RKO (cell line): ENCODE results near the gene KCNT1.

Experiments
- DNase-seq: peaks from one replicate; pipeline ENCODE4 v3.0.0-alpha.2; 2016; ENCODE audit warnings: low spot score

Gene KCNT1

DNA sequence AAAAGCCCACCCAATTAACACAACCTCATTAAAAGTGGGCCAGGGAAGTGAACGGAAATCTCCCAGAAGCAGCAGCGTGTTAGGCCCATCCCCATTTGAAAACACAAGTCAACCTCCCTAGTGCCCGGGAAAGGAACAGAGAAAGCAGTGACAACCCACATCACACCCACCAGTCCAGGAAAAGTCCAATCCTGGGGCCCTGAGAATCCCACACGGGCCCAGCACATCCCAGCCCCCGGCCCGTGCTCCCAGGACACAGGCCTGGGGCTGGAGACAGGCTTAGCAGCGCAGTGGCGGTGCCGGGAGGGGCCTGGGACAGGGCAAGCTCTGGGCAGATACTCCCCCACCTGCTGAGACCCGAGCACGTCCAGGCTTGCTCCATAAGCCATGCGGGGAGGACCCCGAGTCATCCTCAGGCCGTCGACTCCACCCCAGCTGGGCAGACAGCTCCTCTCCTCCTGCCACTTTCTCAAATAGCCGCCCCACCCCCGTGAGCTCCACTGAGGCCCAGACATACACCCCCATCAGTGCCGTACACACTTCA, 101.0 kb downstream of the KCNT1 start:
- no peak for DNase-seq

DNA sequence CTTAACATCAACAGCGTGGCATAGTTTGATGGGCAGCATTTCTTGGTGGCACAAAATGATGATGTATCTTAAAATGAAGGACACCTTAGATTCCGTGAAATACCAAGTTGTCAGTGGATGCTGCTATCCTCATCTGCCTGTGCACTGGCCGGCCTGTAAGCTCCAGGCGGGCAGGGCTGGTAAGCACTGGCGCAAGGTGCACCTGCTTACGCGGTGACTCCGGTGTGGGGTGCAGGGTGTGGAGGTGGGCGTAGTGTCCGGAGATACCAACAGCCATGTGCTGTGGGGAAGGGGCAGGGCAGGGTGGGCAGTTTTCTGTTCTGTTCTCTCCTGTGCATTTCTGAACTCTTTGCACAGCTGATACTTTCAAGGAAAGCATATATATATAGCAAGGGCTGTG, 101.5 kb downstream of the KCNT1 start:
- no peak for DNase-seq

DNA sequence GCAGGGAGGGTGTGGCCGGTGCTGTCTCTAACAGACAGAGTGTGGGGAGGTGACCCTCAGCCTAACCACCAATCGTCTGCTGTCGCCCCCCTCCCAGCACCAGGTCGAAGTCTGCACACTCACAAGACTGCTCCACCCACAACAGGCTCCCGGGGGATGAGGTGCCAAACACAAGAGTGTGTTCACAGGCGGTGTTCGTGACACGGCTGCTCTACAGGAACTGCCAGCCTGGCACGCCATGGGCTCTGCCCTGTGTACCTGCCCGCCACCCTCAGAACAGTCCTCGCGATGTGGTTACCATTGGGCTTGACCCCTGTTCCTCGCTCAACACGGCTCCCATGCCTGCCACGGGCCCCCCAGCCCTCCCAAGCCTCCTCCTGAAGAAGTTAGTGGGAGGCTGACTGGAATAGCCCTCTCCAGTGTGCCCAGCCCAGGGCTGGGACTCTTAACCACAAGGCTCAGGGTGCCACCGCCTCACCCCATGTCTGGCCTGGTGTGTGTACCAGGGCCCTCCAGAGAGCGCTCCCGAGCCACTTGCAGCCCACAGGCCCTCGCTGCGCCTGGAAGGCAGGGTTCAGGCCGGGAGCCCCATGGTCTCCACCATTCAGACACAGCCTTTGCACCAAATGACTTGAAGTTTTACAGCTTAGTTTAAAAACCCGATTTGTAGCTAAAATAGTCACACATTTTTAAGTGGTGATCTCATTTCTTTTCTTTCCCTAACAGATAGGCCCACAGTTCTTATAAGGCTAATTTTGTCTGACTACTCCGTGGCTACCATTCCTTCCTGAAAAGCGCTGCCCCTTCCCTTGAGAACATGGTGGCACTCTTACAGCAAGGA, 102.8 kb downstream of the KCNT1 start:
- no peak for DNase-seq

DNA sequence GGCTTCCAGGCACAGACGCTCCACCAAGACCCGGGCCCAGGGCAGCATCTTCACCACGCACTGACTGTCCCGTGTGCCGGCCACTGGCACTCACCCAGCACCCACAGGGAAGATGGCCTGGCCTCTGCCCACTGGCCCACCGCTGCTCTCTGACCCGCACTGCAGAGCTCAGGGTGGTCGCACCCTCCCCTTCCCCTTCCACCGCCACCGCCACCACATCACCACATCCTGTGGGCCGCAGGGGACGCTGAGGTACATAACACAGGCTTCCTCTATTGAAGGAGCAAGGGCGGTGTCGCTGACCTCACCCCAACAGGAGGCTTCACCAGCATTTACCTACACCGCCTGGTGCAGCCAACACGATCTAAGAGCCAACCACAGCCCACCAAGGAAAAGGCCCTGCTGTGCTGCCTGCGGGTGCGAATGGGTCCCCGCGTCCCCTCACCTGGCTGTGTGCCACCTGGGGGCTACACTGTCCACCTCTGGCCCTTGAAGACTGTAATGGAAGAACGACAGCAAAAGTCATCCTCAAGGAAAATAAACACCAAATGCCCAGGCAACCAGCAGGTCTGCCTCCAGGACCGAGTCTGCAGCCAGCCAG, 103.5 kb downstream of the KCNT1 start:
- DNase-seq, result no peak

DNA sequence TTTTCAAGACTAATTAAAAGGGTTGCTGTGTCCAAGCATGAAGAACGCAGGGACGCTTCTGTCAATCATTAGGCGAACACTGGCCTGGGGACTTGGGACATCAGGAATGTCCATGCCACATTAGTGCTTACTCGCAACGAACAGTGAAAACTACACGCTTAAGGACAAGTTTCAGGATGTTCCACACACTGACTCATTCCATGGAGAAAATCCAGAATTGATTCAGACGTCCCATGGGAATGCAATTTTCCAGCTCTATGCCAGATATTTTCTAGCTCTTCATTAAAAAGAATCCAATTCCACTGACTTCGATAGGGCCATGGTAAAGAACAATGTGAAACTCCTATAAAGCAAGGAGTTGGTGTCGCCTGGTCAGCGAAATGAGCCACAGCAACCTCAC, 107.2 kb downstream of the KCNT1 start:
- DNase-seq, result no peak

DNA sequence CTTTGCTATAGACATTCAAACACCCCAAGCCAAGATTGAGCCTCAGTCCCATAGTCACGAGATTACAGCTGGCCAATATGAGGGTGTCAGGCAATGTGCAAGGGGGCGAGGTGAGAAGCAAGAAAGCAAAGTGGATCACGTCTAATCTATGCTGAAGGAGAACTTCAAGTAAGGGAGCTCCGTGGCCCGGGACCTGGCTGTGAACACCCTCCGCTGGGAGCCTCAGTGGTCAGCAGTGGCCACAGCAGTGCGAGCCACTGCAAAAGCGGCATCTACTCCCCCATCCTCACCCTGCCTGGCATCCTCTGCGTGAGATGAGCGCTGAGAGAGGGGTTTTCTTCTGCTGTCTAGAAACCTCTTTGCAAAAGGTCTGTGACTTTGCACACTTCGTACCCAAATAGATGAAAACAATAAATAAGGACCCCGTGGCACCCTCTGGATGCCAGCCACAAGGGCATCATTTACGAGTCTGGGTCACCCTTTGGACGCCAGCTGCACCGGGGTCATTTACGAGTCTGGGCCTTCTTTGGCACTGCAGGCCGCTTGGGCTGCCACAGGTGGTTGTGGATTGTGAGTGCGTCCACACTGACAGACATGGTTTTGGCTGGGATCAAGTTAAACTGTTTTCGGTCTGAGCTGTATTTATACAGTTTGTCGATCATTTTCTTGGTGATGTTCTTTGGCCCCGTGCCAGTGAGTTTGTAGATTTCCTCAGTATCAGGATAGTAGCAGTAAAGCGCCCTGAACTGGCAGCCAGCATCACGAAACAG, 109.0 kb downstream of the KCNT1 start:
- no peak for DNase-seq

DNA sequence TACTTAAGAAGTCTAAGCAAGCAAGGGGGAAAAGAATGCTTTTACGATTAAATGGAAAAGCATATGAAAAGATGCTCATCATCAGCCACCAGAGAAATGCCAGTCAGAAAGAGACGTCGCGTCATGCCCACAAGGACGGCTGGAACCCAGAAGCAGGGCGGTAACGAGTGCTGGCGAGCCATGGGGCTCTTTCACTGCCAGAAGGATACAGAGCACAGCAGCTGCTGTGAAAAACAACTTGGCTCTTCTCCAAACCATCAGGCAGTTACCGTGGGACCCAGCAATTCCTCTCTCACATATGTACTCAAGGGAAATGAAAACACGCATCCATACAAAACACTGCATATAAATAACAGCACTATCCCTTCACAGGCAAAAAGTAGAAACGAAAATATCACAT, 109.8 kb downstream of the KCNT1 start:
- no peak for DNase-seq

DNA sequence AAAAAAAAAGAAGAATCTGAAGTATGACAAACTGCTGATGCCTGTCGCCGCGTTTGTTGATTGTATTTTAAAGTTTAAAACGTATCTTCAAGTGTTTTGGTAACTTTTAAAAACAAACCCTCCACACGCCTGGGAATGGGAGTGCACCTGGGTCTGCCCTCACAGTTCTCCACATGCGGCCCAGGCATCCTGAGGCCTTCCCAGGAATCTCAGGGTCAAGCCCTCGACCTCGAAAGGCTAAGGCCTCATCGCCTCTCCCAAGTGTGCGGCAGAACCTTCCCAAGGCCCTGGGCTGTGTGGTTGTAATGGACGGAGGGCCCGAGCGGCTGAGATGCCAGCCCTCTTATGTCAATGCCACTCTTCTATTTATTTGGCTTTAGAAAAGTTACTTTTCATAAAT, 111.0 kb downstream of the KCNT1 start:
- no peak for DNase-seq

DNA sequence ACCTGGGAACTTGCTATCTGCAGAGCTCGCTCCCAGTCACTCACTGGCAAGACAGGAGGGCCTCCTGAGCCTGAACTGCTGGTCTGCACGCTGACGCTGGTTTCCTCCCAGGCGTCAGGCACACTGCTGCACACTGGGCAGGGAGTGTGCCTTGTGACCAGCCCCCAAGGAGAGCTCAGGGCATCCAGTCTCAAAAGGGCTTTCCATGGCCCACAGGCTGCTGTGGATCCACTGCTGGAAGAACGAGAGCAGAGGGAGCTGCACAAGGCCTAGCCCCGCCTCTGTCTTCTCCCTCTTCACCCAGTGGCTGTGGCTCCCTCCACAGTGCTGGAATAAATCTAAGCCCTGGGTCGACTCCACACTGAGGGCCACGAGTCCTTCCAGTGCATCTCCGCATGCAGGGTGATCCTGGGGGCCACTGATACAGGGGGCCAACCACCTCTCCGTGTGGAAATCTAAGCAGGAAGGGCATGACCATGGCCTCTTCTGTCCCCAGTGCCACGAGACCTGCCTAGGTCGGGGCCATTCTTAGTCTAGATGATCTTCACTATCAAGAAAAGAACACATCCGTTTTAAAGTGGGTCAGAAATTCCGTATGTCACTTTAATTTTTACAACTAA, 111.8 kb downstream of the KCNT1 start:
- DNase-seq, result no peak

DNA sequence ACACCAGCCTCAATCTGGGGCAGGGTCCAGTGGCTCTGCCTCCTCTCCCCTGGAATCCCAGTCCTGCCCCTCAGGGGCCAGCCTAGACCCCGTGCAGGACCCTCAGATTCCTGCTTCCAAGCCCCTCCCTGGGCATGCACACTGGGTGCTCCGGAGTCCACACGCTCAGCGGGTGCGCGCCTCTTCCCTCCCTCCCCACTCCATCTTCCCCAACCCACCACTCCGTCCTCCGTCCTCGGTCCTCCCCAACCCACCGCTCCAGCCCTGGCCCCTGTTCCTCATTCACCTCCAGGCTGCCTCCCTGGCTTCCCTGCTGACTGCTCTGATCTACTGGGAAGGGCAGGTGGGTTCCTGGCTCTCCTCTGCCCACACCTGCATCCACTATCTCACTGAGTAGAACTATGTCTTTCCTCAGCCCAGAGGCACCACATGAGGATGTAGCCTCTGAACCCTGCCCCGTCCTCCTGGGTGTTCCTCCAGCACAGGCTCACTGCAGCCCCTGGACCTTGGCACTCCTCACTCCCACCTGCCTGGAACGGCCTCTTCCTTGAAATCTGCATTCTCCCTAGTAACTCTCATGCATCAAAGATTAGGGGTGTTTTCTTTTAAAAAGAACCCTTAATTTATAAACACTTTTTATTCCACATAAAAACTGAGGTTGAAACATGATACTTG, 112.6 kb downstream of the KCNT1 start:
- no peak for DNase-seq

DNA sequence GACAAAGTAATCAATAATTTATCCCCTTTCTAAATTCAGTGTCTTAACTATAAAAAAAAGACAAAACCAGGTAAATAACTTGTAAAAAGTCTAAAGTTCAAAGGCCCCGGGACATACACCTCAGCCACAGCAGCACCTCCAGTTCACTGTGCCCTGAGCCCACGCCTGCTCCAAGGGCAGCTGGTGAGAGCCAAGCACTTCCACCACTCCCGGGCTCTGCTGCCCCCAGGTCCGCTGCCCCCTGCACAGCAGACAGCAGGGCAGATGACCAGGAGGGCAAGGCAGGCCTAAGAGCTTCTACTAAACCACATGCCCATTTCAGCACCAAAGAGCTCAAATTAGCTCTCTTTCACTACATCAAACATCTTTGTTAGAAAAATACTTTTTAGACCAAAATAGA, 113.4 kb downstream of the KCNT1 start:
- DNase-seq, result no peak

DNA sequence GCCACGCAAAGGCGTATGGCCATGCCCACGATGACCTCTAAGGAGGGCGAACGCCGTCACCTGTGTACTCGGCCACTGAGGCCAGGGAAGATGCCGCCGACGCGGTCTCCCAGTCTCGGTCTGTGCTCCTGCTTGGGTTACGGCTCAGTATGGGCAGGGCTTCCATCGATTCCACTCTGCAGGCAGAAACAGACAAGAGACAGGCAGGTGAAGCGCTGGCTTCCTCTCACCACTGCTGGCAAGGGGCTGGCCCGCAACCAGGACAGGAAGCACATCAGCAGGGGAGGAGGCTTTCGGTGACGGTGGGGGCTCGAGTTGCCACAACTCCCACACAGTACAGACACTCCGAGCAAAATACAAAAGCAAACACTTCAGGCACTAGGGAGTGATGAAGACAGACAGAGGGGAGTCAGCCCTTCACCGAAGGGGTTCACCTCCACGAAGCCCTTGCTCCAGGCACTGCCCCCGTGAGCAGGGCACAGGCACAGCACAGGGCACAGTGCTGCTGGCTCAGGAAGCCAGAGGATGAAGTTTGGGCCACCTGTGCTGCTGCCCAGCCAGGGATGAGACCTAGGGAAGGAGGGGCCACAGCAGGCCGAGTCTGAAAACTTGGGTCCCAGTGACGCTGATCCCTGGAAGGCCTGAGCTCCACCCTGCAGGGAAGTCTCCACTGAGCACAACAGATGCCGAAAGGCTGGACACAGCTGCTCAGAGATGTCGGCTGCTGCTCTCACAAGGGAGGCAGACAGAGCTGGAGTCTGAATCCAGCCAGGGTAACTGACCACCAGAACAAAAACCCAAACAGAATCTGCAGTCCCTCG, 114.1 kb downstream of the KCNT1 start:
- DNase-seq, result no peak

DNA sequence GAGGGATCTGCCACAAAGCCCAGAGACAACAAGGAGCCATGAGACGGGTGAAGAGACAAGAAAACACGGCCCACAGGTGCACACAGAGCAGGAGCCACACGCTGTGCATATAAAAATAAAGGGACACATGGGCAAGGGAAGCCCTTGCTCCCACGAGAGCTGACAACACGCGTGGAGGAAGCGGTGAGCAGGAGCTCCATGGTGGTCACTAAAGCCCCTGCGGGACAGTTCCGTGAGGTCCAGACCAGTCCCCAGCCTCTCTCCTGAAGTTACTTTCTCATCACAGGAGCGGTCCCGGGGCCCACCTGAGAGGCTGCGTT, 114.6 kb downstream of the KCNT1 start:
- no peak for DNase-seq

DNA sequence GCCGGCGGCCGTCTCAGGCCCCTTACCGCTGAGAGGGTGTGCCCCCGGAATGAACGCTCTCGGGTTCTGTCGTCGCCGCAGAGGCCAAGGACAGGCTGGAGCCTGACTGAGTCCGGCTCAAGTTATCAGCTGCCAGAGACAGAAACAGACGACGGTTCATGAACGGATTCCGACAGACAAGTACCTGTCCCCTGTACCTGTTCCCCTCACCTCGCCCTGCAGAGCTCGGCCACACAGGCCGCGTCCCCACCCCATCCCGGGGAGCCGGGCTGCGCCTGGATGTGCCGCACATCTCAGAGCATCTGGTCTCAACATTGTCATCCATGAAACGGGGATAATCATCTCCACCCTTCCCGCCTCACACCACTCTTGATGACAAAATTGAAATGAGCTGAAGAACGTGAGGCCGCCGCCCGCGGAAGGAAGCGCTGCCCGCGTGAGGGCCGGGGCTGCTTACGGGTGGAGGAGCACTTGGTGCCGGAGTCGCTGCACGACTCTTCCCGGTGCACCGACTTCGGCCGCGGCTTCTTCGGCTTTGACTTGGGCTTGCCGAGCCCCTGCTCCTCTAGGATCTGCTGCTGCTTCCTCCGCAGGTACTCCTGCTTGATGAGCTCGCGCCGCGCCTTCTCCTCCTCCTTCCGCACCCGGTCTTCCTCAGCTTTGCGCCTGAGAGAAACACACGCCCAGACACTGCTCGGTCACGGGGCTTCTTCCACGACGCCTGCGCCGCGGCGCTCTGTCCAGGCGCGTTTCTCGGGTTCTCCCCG, 116.1 kb downstream of the KCNT1 start:
- no peak for DNase-seq

DNA sequence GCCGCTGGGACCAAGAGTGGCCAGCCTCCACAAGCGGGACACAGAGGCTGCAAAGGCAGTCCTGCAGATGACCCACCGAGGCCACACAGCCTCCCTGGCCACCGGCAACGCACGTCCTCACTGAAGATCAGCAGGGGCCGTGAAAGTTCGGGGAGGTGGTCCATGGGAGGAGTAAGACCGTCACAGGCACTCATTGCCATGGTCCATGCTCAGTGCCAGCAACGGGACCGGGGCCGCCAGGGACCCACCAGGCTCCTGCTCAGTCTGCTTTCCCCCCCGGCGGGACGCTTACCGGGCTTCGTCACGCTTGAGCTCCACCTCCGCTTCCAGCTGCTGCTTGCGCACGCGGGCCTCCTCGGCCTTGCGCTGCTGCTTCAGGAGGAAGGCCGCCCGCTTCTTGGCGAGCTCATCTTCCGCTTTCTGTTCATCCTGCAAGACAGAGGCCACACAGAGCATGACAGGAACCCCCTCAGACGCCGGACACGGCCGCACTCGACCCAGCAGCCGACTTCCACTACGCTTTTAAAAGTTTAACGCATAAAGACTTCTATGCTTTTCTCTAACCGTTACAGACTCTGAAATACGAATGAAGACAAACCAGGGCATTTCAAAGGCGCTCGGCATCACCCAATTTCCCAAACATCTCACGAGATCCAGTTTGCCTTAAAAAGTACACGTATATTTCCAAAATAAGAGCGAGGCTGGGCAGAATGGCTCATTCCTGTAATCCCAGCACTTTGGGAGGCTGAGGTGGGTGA, 116.9 kb downstream of the KCNT1 start:
- DNase-seq, result no peak

DNA sequence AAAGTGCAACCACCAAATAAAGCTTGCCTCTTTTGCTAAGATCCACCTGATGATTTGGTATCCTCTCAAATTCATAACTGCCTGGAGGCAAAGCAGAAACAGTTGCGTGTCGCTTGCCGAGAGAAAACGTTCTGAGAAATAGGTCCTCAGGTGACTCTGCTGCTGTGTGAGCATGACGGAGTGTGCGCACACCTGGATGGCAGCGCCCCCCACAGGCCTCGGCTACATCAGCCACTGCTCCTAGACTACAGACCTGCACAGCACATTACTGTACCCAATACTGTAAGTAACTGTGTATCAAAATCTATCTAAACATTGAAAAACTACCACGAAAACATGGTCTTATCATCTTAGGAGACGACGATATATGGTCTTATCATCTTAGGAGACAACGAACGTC, 117.9 kb downstream of the KCNT1 start:
- DNase-seq, result no peak

DNA sequence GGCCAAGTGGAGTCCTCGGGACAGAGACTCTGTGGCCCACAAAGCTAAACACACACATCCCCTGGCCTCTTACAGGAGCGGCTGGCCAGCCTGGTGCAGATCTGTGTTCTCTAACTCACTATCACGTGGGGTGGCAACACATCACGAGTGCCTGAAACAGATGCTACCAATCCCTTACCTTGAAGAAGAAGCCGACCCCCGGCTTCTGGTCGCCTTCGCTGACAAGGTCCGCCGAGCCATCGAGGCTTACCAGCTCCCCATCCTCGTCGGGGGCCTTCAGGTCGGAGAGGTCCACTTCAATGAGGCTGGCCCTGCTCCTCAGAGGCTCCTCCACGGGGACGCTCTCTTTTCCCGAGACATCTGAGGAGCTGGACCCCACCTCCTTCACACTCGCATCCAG, 118.7 kb downstream of the KCNT1 start:
- DNase-seq, result no peak

DNA sequence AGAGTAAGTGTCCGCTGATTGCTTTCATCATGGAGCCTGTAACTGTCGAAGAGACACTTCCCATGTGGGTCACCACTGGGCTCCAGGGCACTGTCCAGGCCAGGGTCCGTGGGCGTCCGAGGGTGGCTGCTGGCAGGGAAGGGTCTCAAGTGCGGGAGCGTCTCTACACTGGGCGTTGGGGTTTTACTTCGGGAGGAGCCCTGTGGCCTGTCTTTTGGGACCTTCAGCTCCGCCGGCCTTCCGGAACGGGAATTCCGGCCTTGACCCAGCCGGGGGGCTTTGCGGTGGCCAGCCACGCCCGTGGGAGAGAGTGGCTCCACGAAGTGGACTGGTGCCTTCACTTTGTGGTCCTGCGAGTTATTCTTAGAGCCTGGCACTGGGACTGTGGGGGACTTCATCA, 119.1 kb downstream of the KCNT1 start:
- DNase-seq, result no peak

DNA sequence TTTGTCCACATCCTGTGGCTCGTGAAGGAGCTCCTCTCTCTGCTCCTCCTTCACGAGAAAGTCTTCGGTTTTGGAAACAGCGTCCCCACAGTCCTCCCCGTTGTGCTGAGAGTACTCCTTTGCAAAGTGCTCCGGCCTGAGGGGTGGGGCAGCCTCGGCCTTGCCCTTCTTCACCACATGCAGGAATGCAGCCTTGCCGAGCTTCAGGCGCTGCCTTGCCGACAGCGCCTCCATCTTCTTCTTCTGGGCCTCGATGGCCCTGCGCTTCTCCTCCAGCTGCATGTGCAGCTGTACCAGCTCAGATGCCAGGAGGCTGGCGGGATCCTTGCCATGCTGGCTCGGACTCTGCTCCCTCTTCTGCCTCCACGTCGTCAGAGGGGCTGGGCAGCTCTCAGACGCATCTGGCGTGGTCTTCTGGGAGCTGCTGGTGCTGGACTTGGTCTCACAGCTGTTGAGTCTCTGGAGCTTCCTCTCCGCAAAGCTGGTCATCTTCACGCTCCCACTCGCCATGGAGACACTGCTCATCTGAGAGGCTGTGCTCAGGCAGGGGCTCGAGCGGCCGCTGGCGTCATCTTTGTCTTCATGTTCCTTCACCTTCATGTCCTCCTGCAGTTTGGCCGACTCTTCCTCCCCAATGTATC, 119.9 kb downstream of the KCNT1 start:
- DNase-seq, result no peak
